HG03064 (cell line): ENCODE results near the gene IL17D.
"Not testable (repeated sequence)": the region's sequence is repeated elsewhere in the genome, so short reads cannot be mapped to it uniquely, and the experiment has no call there.

Experiments used
- ATAC-seq: cut with Tn5 transposase; IDR thresholded peaks from one replicate; pipeline ENCODE4 v1.9.1; 2021; ENCODE audit warnings: low read depth; ENCODE audit not compliant: unreplicated experiment

IL17D gene, protein sequence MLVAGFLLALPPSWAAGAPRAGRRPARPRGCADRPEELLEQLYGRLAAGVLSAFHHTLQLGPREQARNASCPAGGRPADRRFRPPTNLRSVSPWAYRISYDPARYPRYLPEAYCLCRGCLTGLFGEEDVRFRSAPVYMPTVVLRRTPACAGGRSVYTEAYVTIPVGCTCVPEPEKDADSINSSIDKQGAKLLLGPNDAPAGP

DNA sequence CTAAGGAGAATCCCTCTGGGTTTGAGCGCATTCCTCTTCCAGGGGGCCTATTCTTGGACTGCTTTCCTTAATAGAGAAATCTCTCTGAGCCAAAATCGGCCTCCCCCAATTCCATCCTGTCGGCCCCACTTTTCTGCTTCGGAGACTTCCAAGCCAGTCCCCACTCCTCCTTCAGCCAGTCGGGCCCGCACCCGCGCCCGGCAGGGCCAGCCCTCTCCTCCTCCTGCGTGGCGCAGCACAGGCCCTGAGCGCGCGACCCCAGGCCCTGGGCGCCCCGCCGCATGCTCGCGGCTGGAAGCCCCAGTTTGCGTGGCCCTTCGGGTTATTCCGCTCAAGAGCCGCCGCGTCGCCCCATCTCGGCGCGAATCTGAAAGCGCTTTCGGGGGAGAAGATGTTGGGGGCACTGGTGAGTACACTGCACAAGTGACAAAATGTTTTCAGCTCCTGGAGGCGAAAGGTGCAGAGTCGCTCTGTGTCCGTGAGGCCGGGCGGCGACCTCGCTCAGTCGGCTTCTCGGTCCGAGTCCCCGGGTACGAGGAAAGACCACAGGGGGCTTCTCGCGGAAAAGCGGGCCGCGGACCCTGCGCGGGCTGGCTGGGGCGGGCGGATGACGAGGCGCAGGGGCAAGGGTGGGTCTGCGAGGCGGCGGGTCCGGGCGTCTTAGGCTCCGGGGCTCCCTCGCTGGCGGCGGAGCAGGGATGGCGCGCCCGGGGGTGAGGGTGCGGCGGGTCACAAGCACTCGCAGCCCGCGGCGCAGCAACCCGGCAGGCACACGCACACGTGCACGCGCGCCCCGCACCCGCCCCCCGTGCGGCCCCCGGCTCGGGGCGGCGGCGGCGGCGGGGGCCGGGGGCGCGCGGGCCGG lies at the start of gene IL17D:
IL17D (plus strand) TSS at position 785 of the 865 bp plus-strand sequence. CDS start 303 bp downstream, outside the sequence.
- ATAC-seq: peak; percentile 12

DNA sequence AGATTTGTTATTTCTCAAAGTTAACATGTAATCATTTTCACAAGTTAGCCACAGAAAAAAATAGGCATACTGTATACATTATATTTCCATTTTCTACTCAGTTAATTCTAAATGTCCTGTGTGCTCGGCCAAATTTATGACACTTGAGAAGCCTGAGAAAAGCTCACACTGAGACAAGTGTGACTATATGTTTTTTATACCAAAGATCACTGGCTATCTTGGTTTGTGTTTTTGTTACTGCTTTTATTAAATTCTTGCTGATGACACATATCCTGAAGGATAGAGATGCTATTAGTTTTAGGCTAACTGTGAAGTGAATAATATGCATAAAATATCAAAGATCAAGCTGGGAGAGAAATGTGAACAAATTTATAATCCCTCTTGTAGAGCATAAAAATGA lies 49.3 kb upstream of the IL17D start:
- no peak for ATAC-seq

DNA sequence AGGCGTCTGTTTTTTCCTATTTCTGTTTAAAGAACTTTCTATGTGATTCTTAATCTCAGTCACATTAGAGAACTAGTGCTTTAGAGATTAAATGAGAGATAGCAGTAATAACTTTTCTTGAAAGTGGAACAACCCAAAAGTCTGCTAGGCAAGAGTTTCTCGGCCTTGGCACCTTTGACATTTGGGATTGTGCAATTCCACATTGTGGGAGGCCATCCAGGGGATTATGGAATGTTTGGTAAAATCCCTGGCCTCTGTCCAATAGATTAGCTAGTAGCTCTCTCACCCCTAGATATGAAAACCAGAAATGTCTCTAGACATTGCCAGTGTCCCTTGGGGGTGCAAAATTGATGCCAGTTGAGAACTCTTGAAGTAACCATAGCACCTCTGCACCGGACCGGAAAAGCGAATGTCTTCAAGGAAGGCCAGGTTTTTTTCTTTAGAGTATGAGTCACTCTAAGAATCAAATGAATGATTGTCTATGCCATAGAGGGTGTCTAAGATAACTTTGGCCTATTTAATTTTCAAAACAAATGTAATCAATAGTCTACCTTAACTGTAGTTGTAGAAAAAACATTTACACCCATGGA lies 45.0 kb upstream of the IL17D start:
- ATAC-seq: no peak

DNA sequence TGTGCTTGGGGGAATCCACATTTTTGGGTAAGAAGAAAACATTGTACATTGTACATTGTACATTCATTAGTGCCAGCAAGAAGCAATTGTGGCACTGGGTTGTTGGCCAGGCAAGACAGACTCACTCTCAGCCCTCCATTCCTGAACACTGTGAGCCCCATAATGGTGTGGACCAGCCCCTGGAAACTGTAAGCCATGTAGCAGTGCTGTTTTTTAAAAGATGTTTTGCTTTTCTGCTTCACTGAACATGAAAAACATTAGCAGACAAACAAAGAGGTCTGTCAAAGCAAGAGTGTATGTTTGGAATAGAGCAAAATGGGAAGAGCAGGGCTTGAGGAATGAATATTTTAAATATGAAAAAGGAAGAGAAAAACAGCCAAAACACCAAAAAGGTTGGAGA lies 39.1 kb upstream of the IL17D start:
- ATAC-seq: no peak

DNA sequence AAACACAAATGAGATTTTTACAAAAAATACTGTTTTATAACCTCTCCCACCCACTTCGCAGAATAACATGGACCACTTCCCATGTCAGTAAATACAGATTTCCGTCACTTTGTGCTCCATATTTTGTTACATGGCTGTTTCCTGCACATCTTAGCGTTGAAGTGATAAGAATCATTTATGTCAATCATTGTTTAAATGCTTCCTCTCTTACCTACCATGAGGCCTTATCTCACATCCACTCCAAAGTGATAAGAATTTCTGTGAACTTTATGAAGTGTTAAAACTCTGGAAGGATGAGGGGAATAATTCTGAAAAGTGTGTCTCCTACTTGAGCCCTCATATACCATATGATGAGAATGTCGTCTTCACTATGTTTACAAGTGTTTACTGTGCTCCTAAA lies 36.6 kb upstream of the IL17D start:
- no peak for ATAC-seq

DNA sequence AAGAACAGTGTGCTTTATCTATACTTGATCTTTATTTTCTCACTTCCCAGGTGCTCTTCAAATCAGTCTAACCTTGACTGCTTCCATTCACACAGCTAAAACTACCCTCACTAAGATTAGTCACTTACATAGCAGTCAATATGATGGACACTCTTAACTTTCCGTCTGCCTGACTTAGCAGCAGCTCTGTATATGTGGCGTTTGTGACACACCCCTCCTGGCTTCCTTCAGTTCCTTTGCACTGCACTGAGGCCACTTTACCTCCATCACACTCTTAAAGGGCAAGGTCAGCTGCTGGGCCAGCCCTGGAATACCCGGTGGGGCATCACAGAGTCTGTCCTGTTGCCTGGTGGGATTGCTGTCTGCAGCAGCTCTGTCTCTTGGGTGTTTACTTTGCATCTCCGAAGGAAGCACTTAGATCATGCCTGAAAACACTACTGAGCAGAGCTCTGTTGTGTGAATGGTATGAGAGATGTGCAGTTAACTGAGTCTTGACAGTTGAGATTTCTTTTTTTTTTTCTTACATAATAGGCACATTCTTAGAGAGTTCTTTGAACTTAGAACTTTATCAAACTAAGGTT lies 35.6 kb upstream of the IL17D start:
- ATAC-seq: no peak

DNA sequence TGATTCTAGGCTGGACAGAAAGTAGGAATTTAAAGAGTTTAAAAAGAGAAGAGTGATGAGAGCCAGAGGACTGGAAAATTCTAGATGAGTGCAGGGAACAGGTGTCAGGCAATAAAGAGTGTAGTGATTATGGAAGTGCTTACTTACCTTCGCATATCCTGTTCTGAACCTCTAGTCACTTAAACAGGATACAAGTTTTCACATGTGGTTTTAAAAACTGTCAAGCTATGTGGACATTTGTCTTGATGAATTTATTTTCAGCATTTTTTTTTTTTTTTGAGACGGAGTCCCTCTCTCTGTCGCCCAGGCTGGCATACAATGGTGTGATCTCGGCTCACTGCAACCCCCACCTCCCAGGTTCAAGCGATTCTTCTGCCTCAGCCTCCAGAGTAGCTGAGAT lies 34.3 kb upstream of the IL17D start:
- ATAC-seq: no peak

DNA sequence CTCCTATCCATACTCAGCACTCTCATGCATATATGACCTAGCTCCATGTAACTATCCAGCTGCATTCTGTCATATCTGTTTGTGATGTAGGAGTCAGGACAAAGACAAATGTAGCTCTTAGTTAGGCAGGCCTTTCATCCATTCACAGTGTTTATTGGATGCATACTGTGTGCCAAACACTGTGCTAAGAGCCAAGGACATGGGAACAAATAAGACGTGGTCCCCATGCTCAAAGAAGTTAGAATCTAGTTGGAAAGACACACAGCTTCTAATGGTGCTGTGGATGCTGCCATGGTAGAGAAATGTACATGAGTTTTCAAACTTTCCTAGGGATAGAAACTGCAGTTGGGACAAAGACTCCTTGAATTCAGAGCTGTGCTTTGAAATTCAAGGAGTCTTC lies 31.7 kb upstream of the IL17D start:
- ATAC-seq: no peak

DNA sequence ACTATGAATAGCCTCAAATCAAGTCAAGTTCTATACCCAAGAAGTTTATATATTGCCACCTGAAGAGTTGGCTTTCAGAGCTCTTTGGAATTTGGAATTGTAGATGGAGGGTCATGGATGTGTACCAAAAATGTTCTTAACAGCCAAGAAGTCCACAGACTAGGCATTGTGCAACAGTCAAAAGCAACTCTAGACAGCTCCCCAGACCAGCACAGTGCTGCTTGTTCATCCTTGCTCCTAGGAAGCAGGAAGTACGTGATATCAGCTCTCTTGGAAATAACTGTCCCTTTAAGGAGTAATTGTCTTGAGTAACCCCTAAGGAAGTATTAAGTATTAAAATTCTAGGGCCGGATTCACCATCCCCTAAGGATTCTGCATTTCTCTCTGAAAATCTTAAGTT lies 30.7 kb upstream of the IL17D start:
- ATAC-seq: no peak

DNA sequence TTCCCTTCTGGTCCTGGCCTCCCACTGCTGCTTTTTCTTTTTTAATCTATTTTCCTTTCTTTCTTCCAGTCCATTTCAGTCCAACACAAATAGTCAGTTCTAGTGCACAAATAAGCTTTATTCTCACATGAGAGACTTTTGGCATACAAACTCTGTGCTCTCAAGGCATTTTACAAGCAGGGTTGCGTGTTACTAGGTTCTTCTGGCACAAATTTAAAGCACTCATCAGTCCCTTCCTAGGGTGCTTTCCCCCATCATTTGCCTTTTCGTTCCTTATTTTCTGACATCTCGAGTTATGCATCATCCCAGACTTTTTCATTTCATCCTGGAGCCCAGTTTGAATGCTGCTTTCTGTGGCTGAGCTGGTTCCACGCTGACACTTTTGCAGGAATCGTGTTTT lies 29.8 kb upstream of the IL17D start:
- ATAC-seq: no peak

DNA sequence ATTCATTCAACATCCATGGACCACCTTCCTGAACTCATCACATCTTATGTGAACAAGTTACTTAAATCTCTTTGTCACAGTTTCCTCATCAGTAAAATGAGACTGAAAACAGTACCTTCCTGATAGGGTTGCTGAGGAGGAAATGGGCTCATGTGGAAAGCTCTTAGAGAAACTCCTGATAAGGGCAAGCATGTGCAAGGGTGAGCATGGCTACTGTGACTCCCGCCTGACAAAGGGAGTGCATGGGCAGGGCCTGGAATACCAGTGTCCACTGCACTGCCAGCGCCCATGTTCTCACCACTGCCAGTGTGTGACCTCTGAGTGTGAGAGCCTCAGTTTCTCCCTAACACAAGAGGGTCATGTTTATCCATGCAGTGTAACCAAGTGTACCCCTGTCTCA lies 27.3 kb upstream of the IL17D start:
- ATAC-seq: no peak

DNA sequence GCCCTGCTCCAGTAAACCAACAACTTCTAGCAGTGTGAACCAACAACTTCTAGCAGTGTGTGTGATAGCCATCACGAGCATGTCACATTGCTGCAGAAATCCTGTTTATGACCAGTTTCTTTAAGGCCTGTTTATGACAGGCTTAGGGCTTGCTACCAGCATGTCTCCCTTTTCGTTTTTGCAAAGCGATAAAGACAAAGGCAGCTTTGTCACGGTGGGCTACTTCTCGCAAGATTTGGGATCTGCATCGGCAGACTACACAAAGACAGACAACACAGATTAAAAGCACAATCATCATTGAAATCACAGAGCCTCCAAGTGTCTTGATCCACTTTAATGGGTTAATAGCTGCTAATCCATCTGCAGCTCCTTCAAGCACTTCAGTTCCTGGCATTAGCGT lies 24.9 kb upstream of the IL17D start:
- ATAC-seq: not testable (repeated sequence)

DNA sequence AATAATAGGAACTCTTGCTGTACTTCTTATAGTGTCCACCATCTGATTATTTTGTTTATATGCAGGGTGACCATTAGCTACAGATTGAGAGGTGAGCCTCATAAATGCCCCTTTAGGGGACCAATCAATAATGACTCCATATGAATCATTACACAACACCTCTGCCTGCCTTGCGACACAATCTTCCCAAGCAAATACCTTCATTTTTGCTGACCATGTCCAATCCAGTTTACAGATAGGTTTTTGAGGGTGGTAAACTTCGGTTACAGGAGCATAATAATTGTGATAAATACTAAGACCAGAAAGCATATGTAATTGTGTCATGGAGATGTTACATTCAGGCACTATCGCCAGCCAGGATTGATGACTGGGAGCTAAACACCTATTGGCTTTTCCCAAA lies 23.6 kb upstream of the IL17D start:
- no peak for ATAC-seq

DNA sequence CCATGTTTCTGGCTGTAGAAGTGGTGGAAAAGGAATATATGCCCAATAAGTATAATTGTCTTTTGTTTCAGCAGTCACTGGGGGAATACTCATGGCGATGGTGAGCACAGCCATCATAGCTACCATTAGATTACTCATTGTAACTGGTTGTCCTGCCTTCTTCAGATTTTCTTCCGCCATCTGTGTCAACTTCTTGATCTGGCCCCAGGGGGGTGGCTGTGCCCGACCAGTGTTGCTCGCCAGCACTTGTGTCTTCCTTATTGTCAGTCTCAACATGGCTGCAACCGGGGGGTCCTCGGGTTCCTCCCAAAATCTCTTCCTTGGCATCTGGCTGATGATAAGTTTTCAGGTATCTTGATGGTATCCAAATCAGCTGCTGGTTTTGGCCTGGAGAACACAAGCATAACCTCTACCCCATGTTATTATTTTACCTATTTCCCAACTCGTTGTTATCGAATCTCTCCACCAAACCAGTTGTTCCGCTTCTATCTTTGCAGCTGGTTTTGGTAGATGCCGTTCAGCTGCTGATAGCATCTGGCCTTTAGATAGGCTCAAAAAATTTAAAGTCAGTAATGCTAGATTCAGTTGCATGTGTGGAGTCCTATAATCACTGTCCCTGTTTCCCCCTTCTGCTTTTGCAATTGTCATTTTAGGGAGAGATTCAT lies 23.0 kb upstream of the IL17D start:
- no peak for ATAC-seq

DNA sequence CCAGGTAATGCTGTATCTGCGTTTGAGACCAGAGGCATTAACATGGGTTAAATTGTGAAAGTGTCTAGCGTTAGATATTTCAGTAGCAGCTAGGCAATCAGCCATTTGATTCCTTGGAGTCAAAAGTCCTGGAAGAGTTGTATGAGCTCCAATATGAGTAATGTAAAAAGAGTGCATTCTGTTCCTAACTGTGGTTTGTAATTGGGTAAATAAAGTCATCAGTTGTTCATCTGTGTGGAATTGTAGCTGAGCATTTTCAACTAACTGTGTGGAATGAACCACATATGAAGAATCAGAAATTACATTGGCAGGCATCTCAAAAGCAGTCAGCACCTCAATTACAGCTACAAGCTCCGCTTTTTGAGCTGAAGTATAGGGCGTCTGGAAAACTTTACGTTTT lies 22.0 kb upstream of the IL17D start:
- ATAC-seq: not testable (repeated sequence)

DNA sequence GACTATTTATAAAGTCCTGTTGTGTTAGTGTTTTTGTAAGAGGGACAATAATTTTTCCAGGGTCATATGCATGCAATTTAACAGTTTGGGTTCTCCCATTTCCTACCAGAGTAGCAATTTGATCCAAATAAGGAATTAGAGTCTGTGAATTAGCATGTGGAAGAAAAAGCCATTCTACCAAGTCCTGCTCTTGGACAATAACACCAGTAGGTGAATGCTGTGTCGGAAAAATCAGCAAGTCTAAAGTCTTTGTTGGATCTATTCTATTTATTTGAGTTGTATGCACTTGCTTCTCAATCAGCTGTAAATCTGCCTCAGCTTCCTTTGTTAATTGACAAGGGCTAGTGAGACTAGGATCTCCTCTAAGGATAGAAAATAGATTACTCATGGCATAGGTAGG lies 21.4 kb upstream of the IL17D start:
- ATAC-seq: no peak

DNA sequence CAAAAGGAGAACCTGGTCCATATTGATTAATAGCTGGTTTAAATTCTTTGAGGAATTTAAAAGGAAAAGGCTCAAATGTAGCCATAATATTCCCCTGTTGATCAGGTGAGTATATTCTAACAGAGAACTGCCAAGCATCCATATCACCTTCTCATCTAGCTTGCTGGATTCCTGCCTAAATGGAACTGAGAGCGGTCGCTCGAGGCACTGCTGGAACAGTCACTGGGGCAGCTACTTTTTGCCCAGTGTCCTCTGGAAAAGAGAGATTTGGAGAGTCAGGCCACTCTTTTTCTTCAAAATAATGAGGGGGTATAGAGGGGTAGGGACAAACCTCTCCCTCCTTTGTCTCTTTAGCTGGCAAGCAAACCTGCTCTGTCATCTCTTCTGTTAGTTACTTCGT lies 19.5 kb upstream of the IL17D start:
- no peak for ATAC-seq

DNA sequence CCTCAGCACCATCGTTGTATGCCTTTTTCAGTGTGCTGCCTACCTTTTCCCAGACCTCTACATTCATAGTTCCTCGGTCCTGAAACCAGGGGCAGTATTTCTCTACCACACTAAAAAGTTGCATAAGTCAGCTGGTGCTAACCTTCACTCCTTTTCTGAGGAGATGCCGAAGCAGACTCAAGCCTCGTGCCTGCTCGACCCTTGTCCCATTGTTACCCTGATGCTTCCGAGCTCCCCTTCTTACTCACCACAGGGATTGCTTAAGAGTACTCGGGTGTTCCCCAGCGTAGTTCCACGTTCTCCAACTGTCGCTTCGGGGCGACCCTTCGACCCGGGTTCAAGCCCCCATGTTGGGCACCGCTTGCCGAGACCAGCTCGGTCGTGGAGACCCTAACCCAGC lies 19.0 kb upstream of the IL17D start:
- ATAC-seq: no peak

DNA sequence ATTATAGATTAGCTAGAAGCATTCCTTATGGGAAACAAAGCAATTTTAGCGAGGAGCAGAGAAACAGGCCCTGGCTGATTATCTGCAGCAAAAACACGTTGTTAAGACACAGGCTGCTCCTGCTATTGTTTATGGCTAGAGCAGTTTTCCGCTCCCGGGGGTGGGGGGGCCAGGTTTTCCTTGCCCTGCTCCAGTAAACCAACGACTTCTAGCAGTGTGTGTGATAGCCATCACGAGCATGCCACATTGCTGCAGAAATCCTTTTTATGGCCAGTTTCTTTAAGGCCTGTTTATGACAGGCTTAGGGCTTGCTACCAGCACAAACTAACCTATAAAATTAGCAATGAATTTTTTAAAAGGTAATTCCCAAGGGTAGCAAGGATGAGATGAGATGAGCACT lies 18.4 kb upstream of the IL17D start:
- ATAC-seq: no peak

DNA sequence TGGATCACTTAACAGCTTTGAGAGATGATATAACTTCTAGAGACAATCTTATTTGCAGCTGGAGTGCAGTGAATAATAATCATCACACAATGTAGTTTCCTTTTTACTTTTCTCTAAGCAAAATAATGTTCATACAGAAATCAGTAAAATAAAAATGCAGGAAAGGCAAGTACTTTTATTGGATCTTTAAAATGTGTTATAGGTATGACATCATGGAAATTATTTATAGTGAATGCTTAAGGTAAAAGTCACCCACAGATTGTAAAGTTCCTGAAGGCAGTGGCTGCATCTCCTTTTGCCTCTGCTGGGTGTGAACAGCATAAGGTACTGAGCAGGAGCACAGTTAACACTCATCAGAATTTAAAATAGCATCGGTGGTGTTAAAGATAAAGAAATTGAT lies 17.3 kb upstream of the IL17D start:
- ATAC-seq: no peak
